ENCODE measurements around the gene ZNF134.

Gene ZNF134

DNA sequence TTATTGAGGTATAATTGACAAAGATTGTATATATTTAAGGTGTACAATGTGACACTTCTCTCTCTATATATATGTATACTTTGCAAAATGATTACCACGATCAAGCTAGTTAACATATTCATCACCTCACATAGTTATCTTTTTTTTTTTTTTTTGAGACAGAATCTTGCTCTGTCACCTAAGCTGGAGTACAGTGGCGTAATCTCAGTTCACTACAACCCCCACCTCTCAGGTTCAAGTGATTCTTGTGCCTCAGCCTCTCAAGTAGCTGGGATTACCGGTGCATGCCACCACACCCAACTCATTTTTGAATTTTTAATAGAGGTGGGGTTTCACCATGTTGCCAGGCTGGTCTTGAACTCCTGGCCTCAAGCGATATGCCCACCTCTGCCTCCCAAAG is 58.4 kb downstream of the ZNF134 start:
- Histone ChIP-seq H3K36me3 (ENCODE audit: insufficient read depth, low read length) (no peaks in the 10 kb centered on the region), H3K4me1 (ENCODE audit: control insufficient read depth, insufficient read depth, low read length) (no peaks in the 10 kb centered on the region), H3K4me3 (ENCODE audit: low read length) (no peak overlapping the region), H3K9me3 (replicated peaks; ENCODE audit: low read length) (no peaks in the 10 kb centered on the region), H3K9ac (ENCODE audit: low read depth, low read length) (no peak overlapping the region), H3K27me3 (ENCODE audit: control insufficient read depth, insufficient read depth, low read length) (peaks cover 5% of the 10 kb centered on the region), H3K4me2 (ENCODE audit: low read length) (no peak overlapping the region)

Data from skeletal muscle satellite cell (primary cell).